Inflammatory macrophage (primary cell): ENCODE results near the gene PPM1B.
"Not testable (repeated sequence)": the region's sequence is repeated elsewhere in the genome, so short reads cannot be mapped to it uniquely, and the experiment has no call there.

ENCODE experiments used
- DNase-seq, 2 donors: peaks; one replicate each; pipeline ENCODE4 v3.0.0-alpha.2; 2020 to 2022
- total RNA-seq, 18 experiments: gene quantifications; one replicate each; lab custom pipeline; 2026; ENCODE audit warnings: mixed read lengths in 6 of 18, inconsistent platforms in 2 of 18; lab: John Stamatoyannopoulos, UW

Gene PPM1B
- total RNA-seq, result 12.8 to 46.7 (median 29.2) reads per million in 18 experiments

- DNase-seq, result no peak
These were observed at the start of gene PPM1B for GRCh38 chr2:44168681-44169154. Gene PPM1B, plus strand, starts transcription at chr2:44168875. Its CDS starts 32,325 bp downstream, at chr2:44201200.

GRCh38 chr2:44119878-44120277 lies 48.8 kb upstream of the PPM1B start:
- DNase-seq, result peak; percentile 44 to 52

GRCh38 chr2:44120428-44120827 lies 48.2 kb upstream of the PPM1B start:
- peak; percentile 87 to 94 for DNase-seq

GRCh38 chr2:44121899-44122298 lies 46.8 kb upstream of the PPM1B start:
- no peak for DNase-seq

GRCh38 chr2:44124500-44124899 lies 44.2 kb upstream of the PPM1B start:
- DNase-seq, result no peak

- no peak for DNase-seq
These were observed 42.4 kb upstream of the PPM1B start for GRCh38 chr2:44126106-44126797.

GRCh38 chr2:44130441-44130840 lies 38.2 kb upstream of the PPM1B start:
- peak; percentile 61 for DNase-seq

- DNase-seq, result no peak
These were observed 37.5 kb upstream of the PPM1B start for GRCh38 chr2:44131177-44131576.

- not testable (repeated sequence) for DNase-seq
These were observed 35.1 kb upstream of the PPM1B start for GRCh38 chr2:44133602-44134001.

- DNase-seq, result no peak
These were observed 33.8 kb upstream of the PPM1B start for GRCh38 chr2:44134848-44135247.

GRCh38 chr2:44135296-44135695 lies 33.4 kb upstream of the PPM1B start:
- DNase-seq, result no peak

- DNase-seq, result no peak
These were observed 32.9 kb upstream of the PPM1B start for GRCh38 chr2:44135771-44136170.

GRCh38 chr2:44136252-44136651 lies 32.4 kb upstream of the PPM1B start:
- no peak for DNase-seq

GRCh38 chr2:44137048-44137447 lies 31.6 kb upstream of the PPM1B start:
- no peak for DNase-seq

GRCh38 chr2:44137872-44138551 lies 30.7 kb upstream of the PPM1B start:
- peak in 1 of 2 donors; percentile 11 for DNase-seq

- DNase-seq, result no peak
These were observed 28.9 kb upstream of the PPM1B start for GRCh38 chr2:44139741-44140140.

- no peak for DNase-seq
These were observed 26.4 kb upstream of the PPM1B start for GRCh38 chr2:44142306-44142705.

- no peak for DNase-seq
These were observed 25.0 kb upstream of the PPM1B start for GRCh38 chr2:44143701-44144100.

- peak; percentile 10 to 19 for DNase-seq
These were observed 19.7 kb upstream of the PPM1B start for GRCh38 chr2:44148999-44149398.

GRCh38 chr2:44150473-44150872 lies 18.2 kb upstream of the PPM1B start:
- DNase-seq, result no peak

- DNase-seq, result no peak
These were observed 15.6 kb upstream of the PPM1B start for GRCh38 chr2:44152865-44153669.

- DNase-seq, result no peak
These were observed 12.8 kb upstream of the PPM1B start for GRCh38 chr2:44155666-44156446.
